ENCODE results near the gene CSNK1G3. TPM values are rescaled to one million over a fixed set of nuclear protein-coding genes. Genes with fewer than 3 reads are reported as not detected.

CSNK1G3 gene
- total RNA-seq, 1 donor from 2014 or later: 65.7 TPM

- DNase-seq (ENCODE audit: low spot score, unreplicated experiment): no peak
- Mint-ChIP-seq H3K27ac (peak overlapping the region; percentile 17), H3K4me3 (ENCODE audit: low read depth) (peak overlapping the region; percentile 44)
Measured at GRCh38 chr5:123514615-123515355, 2.8 kb downstream of the CSNK1G3 start.

GRCh38 chr5:123515904-123516303 is 3.9 kb downstream of the CSNK1G3 start:
- Mint-ChIP-seq H3K36me3 (ENCODE audit: insufficient read depth) (no peaks in the 10 kb centered on the region), H3K4me1 (ENCODE audit: low read depth) (peaks cover 27% of the 10 kb centered on the region), H3K27ac (no peak overlapping the region), H3K4me3 (ENCODE audit: low read depth) (no peak overlapping the region), H3K27me3 (no peaks in the 10 kb centered on the region), H3K9me3 (ENCODE audit: low read depth) (no peaks in the 10 kb centered on the region)
- no peak for TF ChIP-seq CTCF (IDR thresholded peaks at IDR 0.05; ENCODE audit: unreplicated experiment)
- DNase-seq (ENCODE audit: low spot score, unreplicated experiment): no peak

More at GRCh38 chr5:123514615-123515355, 2.8 kb downstream of the CSNK1G3 start:
- no peaks in the 10 kb centered on the region for H3K27me3 Mint-ChIP-seq
- no peaks in the 10 kb centered on the region for H3K36me3 Mint-ChIP-seq (ENCODE audit: insufficient read depth)
- H3K4me1 Mint-ChIP-seq (ENCODE audit: low read depth): peaks cover 27% of the 10 kb centered on the region
- no peaks in the 10 kb centered on the region for H3K9me3 Mint-ChIP-seq (ENCODE audit: low read depth)
- TF ChIP-seq CTCF (IDR thresholded peaks at IDR 0.05; ENCODE audit: unreplicated experiment): no peak

- no peak overlapping the region for H3K4me3 Mint-ChIP-seq (ENCODE audit: low read depth)
- TF ChIP-seq CTCF (IDR thresholded peaks at IDR 0.05; ENCODE audit: unreplicated experiment): no peak
- H3K27me3 Mint-ChIP-seq: no peaks in the 10 kb centered on the region
- no peak overlapping the region for H3K27ac Mint-ChIP-seq
- H3K9me3 Mint-ChIP-seq (ENCODE audit: low read depth): no peaks in the 10 kb centered on the region
- no peak for DNase-seq (ENCODE audit: low spot score, unreplicated experiment)
- H3K4me1 Mint-ChIP-seq (ENCODE audit: low read depth): peaks cover 24% of the 10 kb centered on the region
- H3K36me3 Mint-ChIP-seq (ENCODE audit: insufficient read depth): no peaks in the 10 kb centered on the region
Measured at GRCh38 chr5:123517476-123517875, 5.5 kb downstream of the CSNK1G3 start.

GRCh38 chr5:123518111-123518510 is 6.1 kb downstream of the CSNK1G3 start:
- DNase-seq (ENCODE audit: low spot score, unreplicated experiment): no peak
- Mint-ChIP-seq H3K4me1 (ENCODE audit: low read depth) (peaks cover 22% of the 10 kb centered on the region), H3K9me3 (ENCODE audit: low read depth) (no peaks in the 10 kb centered on the region), H3K36me3 (ENCODE audit: insufficient read depth) (no peaks in the 10 kb centered on the region), H3K4me3 (ENCODE audit: low read depth) (no peak overlapping the region), H3K27me3 (no peaks in the 10 kb centered on the region), H3K27ac (no peak overlapping the region)
- TF ChIP-seq CTCF (IDR thresholded peaks at IDR 0.05; ENCODE audit: unreplicated experiment): no peak

- Mint-ChIP-seq H3K27me3 (no peaks in the 10 kb centered on the region), H3K9me3 (ENCODE audit: low read depth) (no peaks in the 10 kb centered on the region), H3K4me1 (ENCODE audit: low read depth) (peaks cover 12% of the 10 kb centered on the region), H3K4me3 (ENCODE audit: low read depth) (no peak overlapping the region), H3K27ac (no peak overlapping the region), H3K36me3 (ENCODE audit: insufficient read depth) (no peaks in the 10 kb centered on the region)
- no peak for TF ChIP-seq CTCF (IDR thresholded peaks at IDR 0.05; ENCODE audit: unreplicated experiment)
- DNase-seq (ENCODE audit: low spot score, unreplicated experiment): no peak
Measured at GRCh38 chr5:123520677-123521247, 8.8 kb downstream of the CSNK1G3 start.

All from progenitor cell of endocrine pancreas (in vitro differentiated cells).